Neutrophil (primary cell): ENCODE measurements around the gene IGFBP6.

Experiments used
- H3K27ac ChIP-seq: fragments of 200-600 bp; sonication (generic); 2 replicates; pipeline ENCODE4 v1.5.1; 2016; ENCODE audit warnings: mild to moderate bottlenecking, moderate library complexity
- H3K27me3 ChIP-seq: fragments of 200-600 bp; sonication (generic); 2 replicates; pipeline ENCODE4 v1.6.0; 2016; ENCODE audit warnings: mild to moderate bottlenecking
- H3K36me3 ChIP-seq: fragments of 200-600 bp; sonication (generic); 2 replicates; pipeline ENCODE4 v1.5.1; 2017
- H3K4me1 ChIP-seq, 2 experiments: fragments of 200-600 bp in 1 of 2; sonication (generic) in 1 of 2; 1 replicate in 1 of 2; 2 replicates in 1 of 2; pipeline versions ENCODE4 v1.5.1 to v1.6.1; 2013 to 2016; ENCODE audit warnings: low read depth in 1 of 2, low read length in 1 of 2, mild to moderate bottlenecking in 1 of 2, moderate library complexity in 1 of 2; ENCODE audit not compliant: control insufficient read depth in 1 of 2, insufficient read depth in 1 of 2
- H3K4me3 ChIP-seq, 2 experiments: fragments of 200-600 bp in 1 of 2; sonication (generic) in 1 of 2; 1 replicate in 1 of 2; 2 replicates in 1 of 2; pipeline ENCODE4 v1.5.1; 2013 to 2016; ENCODE audit warnings: low read depth in 1 of 2, low read length in 1 of 2, mild to moderate bottlenecking in 1 of 2, moderate library complexity in 1 of 2
- H3K9me3 ChIP-seq: fragments of 200-600 bp; sonication (generic); 2 replicates; pipeline ENCODE4 v1.5.1; 2016
- TF ChIP-seq, protein P1 (sequence below): fragments of 200-600 bp; sonication (generic); IDR thresholded peaks from 2 replicates; pipeline ENCODE4 v1.5.1; 2016; ENCODE audit warnings: antibody characterized with exemption

The IGFBP6 gene

DNA sequence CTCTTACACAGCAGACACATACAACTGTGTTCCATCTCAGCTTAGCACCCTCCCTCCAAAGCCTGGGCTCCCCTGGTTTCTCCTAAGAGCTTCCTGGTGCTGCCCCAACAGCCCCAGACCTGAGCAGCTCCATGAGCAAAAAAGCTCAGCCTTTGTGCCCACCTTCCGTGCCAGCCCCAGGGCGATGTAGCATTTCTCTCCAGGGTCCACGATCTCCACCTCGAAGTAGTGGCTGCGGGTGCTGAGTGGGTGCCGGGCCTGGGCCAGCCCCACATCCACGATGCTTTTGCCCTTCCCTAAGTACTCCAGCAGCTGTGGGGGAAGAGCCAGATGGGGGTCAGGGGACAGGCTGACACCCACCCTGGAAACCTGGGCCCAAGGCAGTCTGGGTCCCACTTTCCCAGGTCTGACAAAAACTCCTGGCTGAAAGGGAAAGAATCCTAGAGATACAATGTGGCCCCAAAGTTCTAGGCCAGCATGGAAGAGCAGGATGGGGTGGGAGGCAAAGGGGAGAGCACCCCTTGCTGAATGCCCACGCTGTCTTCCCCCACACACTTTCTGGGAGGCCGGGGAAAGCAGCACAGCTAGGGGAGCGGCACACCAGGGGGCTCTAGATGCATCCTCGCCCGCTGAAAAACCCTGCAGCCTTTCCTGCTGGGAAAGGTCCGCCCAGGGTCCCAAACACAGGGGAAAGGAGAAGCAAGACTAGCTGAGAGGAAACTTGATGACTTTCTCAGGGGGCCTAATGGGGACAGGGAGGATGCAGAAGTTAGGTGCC is 29.3 kb upstream of the IGFBP6 start:
- Histone ChIP-seq H3K4me3 (no peak overlapping the region), H3K36me3 (peaks cover 83% of the 10 kb centered on the region), H3K4me1 (peaks cover 16 to 17% of the 10 kb centered on the region in 2 experiments), H3K9me3 (no peaks in the 10 kb centered on the region), H3K27me3 (no peaks in the 10 kb centered on the region), H3K27ac (no peak overlapping the region)
- TF ChIP-seq, protein P1, sequence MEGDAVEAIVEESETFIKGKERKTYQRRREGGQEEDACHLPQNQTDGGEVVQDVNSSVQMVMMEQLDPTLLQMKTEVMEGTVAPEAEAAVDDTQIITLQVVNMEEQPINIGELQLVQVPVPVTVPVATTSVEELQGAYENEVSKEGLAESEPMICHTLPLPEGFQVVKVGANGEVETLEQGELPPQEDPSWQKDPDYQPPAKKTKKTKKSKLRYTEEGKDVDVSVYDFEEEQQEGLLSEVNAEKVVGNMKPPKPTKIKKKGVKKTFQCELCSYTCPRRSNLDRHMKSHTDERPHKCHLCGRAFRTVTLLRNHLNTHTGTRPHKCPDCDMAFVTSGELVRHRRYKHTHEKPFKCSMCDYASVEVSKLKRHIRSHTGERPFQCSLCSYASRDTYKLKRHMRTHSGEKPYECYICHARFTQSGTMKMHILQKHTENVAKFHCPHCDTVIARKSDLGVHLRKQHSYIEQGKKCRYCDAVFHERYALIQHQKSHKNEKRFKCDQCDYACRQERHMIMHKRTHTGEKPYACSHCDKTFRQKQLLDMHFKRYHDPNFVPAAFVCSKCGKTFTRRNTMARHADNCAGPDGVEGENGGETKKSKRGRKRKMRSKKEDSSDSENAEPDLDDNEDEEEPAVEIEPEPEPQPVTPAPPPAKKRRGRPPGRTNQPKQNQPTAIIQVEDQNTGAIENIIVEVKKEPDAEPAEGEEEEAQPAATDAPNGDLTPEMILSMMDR = no peak

DNA sequence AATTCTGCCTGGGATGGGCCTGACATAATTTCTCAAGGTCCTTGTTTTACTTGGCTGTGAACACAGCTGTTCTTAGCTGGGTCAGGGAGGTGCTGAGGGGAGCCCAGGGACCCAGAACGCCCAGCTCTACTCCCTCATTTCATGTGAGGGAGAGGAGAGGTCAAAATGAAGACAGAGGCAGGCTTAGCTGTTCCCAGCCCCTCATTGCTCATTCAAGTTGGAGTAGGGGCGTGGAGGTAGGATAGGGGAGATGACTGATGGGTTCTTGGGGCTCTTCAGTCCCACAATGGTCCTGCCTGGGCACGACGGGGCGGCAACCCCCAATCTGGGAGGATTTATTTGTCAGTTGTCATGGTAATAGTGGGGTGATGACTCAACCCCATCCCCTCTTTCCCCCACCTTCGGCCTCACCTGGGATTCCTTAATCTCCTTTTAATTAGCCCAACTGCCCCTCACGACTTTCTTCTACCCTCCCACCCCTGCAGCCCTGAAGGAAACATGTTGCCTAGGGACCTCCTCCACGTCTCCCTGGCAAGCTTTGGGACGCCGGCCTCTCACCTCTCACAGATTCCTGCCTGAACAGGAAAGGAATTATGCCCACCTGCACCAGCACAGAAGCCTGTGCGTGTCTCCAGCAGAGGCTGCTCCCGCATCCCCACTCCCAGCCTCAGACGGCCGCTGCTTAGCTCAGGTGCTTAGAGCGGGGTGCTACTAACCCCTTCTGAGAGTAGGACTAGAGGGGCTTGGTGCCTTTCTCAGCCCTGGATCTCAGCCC is 28.5 kb upstream of the IGFBP6 start:
- H3K36me3 ChIP-seq = peaks cover 77% of the 10 kb centered on the region
- no peak overlapping the region for H3K27ac ChIP-seq
- peaks cover 19 to 20% of the 10 kb centered on the region in 2 experiments for H3K4me1 ChIP-seq
- H3K4me3 ChIP-seq = no peak overlapping the region
- no peaks in the 10 kb centered on the region for H3K9me3 ChIP-seq
- no peaks in the 10 kb centered on the region for H3K27me3 ChIP-seq
- TF ChIP-seq, protein P1 = no peak

DNA sequence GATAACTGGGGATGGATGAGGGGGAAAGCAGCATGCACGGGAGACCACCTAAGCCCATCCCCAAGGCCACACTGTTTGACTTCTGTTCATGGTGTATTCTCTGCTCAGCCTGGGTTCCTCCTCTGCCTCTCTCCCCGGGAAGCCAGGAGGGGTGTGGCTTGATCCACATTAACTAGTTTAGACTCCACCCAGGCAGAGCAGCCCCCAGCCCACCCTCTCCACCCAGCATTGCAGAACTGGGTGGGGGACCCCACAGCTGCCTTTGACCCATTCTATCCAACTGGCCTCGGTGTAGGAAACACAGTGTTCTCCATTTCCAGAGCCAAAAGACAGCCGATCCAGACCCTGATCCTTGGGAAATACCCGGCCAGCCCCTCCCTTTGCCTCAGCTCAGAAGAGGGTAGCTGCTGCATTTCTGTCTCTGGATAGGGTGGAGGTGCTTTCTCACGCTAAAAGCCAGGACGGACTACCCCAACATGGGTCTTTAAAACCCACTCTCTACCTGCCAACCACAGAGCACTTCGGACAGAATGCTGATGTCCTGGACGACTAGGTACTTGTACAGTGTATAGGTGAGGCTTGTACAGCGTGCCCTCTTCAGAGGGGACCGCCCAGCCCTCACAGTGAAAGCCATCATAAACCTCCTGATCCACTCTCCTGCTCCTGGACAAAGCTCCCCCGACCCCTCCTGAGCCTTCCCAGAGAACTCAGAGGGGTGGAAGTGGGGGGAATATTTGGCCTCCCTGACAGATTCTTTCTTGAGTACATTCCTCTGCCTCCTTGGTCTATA is 27.7 kb upstream of the IGFBP6 start:
- H3K4me1 ChIP-seq = peaks cover 19 to 20% of the 10 kb centered on the region in 2 experiments
- H3K27ac ChIP-seq = no peak overlapping the region
- TF ChIP-seq, protein P1 = no peak
- no peaks in the 10 kb centered on the region for H3K9me3 ChIP-seq
- no peaks in the 10 kb centered on the region for H3K27me3 ChIP-seq
- peaks cover 77% of the 10 kb centered on the region for H3K36me3 ChIP-seq
- no peak overlapping the region for H3K4me3 ChIP-seq

DNA sequence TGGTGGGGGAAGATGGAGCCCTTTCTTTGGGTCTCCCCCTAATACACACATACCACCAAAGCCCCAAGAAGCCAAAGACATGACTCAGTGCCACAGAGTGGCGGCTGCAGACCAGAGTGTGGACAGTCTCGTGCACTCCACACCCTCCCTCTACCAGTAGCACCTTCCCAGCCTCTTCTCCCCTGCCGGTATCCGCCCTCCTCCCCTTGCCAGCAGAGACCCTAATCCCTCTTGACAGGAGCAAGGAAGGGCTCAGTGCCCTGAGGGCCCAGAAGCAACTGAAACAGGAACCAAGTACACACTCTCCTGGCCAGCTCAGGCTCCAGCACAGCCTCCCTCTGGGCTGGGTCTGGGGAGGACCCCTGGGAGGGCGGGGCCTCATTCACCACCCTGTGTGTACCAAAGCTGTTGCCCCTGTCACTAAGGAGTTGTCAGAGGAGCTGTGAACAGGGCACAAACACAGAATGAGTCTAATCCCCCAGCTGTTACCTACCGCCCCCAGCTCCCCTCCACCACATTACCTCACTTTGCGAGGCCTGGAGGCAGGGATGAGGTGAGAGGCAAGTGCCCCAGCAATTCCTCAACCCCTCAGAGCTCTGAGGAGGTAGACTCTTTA is 26.5 kb upstream of the IGFBP6 start:
- TF ChIP-seq, protein P1 = no peak
- H3K36me3 ChIP-seq = peaks cover 76% of the 10 kb centered on the region
- no peaks in the 10 kb centered on the region for H3K9me3 ChIP-seq
- no peak overlapping the region for H3K27ac ChIP-seq
- H3K27me3 ChIP-seq = no peaks in the 10 kb centered on the region
- H3K4me1 ChIP-seq = peaks cover 21 to 23% of the 10 kb centered on the region in 2 experiments
- no peak overlapping the region for H3K4me3 ChIP-seq
